Sigmoid colon (tissue), 3 donors: ENCODE data around the gene RGS7BP.

Experiments used
- CTCF ChIP-seq, 4 experiments: fragments of 450-650 bp in 3 of 4; fragments of 200-600 bp in 1 of 4; IDR thresholded peaks; one replicate each; pipeline ENCODE4 v1.5.1; 2016 to 2019; ENCODE audit warnings: antibody characterized with exemption in 4 of 4, mild to moderate bottlenecking in 3 of 4, moderate library complexity in 2 of 4
- POLR2A ChIP-seq, 2 donors: fragments of 450-650 bp; IDR thresholded peaks; one replicate each; pipeline ENCODE4 v1.6.1; 2016; ENCODE audit warnings: antibody characterized with exemption in 2 of 2, mild to moderate bottlenecking in 2 of 2, moderate library complexity in 2 of 2

DNA sequence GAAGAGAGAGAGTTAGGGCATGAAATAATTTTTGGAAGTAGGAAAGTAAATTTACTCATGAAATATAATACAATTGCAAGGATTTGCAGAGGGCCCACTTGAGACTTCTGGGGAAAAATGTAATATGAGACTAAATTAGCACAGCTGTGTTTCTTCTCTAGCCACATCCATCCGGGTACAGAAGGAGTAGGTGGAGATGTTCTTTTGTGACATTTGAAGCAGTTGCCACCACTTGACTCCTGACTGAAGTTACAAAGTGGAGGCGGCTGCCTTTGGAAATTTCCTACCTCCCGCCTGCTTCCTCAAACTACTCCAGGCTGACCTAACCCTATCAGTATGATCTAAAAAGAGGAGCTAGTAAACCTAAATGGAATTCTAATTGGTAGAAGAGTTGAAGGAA, 126.4 kb downstream of the RGS7BP start:
- no peak for TF ChIP-seq CTCF (IDR thresholded peaks at IDR 0.05)
- no peak for TF ChIP-seq POLR2A (IDR thresholded peaks at IDR 0.05)
